Stimulated activated CD8-positive, alpha-beta memory T cell treated with anti-CD3 and anti-CD28 coated beads, Interleukin-15, amount 100 ng/mL, for 1 hour (primary cell): ENCODE measurements around the gene RHBDF2.

Source experiments
- DNase-seq: peaks from one replicate; pipeline ENCODE4 v3.0.0-alpha.2; 2020; ENCODE audit warnings: low read depth

Gene RHBDF2

GRCh38 chr17:76479515-76480060 is 21.6 kb downstream of the RHBDF2 start:
- DNase-seq = no peak

- no peak for DNase-seq
These were observed 22.3 kb downstream of the RHBDF2 start for GRCh38 chr17:76478730-76479514.

GRCh38 chr17:76478097-76478496 is 23.1 kb downstream of the RHBDF2 start:
- DNase-seq = no peak

GRCh38 chr17:76477576-76477975 is 23.6 kb downstream of the RHBDF2 start:
- no peak for DNase-seq

GRCh38 chr17:76476736-76477135 is 24.5 kb downstream of the RHBDF2 start:
- no peak for DNase-seq

GRCh38 chr17:76475302-76475701 is 25.9 kb downstream of the RHBDF2 start:
- no peak for DNase-seq

- no peak for DNase-seq
These were observed 26.3 kb downstream of the RHBDF2 start for GRCh38 chr17:76474894-76475293.

GRCh38 chr17:76474238-76474637 is 27.0 kb downstream of the RHBDF2 start:
- DNase-seq = no peak

- no peak for DNase-seq
These were observed 27.7 kb downstream of the RHBDF2 start for GRCh38 chr17:76473541-76473985.

GRCh38 chr17:76472726-76473125 is 28.5 kb downstream of the RHBDF2 start:
- no peak for DNase-seq

GRCh38 chr17:76472258-76472645 is 29.0 kb downstream of the RHBDF2 start:
- no peak for DNase-seq

GRCh38 chr17:76471498-76472257 is 29.5 kb downstream of the RHBDF2 start:
- no peak for DNase-seq

- no peak for DNase-seq
These were observed 31.1 kb downstream of the RHBDF2 start for GRCh38 chr17:76469991-76470739.

- DNase-seq = no peak
These were observed 31.9 kb downstream of the RHBDF2 start for GRCh38 chr17:76469076-76469990.

- no peak for DNase-seq
These were observed 32.6 kb downstream of the RHBDF2 start for GRCh38 chr17:76468634-76469010.

GRCh38 chr17:76467809-76468633 is 33.2 kb downstream of the RHBDF2 start:
- no peak for DNase-seq

GRCh38 chr17:76467366-76467765 is 33.9 kb downstream of the RHBDF2 start, which contains the start of gene AANAT:
Gene AANAT (plus strand): TSS chr17:76467603. CDS start chr17:76468747, 1,144 bp downstream.
- no peak for DNase-seq

GRCh38 chr17:76466775-76467130 is 34.5 kb downstream of the RHBDF2 start:
- DNase-seq = no peak

- DNase-seq = no peak
These were observed 38.5 kb downstream of the RHBDF2 start for GRCh38 chr17:76462556-76463290.
